ENCODE data around the gene BLTP3B.

BLTP3B gene

GRCh38 chr12:100120355-100120754 lies 22.3 kb downstream of the BLTP3B start:
- no peak for TF ChIP-seq CTCF (IDR thresholded peaks at IDR 0.05)
- no peaks in the 10 kb centered on the region for H3K36me3 ChIP-seq
- H3K27me3 ChIP-seq, result no peaks in the 10 kb centered on the region
- no peak for DNase-seq
- intact Hi-C loops (cut with DNase I; ENCODE audit: low total_unique reads), result no loop called here
- H3K27ac ChIP-seq, result no peak overlapping the region
- no peak overlapping the region for H3K4me3 ChIP-seq
- no peaks in the 10 kb centered on the region for H3K9me3 ChIP-seq
- peaks cover 0 to 31% (median 13%) of the 10 kb centered on the region in 4 donors for H3K4me1 ChIP-seq

DNA sequence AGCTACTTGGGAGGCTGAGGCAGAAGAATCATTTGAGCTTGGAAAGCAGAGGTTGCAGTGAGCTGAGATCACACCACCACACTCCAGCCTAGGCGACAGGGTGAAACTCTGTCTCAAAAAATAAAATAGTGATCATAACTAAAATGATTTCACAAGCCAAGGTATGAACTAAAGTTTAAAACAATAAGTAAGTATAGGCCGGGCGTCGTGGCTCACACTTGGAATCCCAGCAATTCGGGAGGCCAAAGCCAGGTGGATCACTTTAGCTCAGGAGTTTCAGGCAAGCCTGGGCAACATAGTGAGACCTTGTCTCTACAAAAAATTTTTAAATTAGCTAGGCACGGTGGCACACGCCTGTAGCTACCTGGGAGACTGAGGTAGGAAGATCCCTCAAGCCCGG lies 27.4 kb downstream of the BLTP3B start:
- no peak for DNase-seq
- intact Hi-C loops (cut with DNase I; ENCODE audit: low total_unique reads), result no loop called here

DNA sequence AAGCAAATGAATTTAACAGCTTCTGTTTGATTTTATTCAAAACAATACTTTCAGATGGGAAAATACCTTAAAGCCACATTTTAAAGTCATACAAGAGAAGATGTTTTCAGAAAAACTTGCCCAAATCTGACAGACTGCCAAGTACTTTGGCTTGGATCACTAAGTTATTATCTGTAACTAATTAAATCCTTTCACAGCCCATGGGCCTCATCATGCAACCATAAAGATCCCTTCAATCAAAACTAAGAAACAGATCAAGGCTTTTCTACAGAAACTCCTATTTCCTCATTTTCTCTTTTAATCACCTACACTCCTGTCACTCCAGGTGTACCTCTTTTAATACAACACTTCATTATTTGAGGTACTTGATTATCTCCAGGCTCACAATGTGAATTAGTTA lies 28.1 kb downstream of the BLTP3B start:
- H3K27me3 ChIP-seq, result no peaks in the 10 kb centered on the region
- H3K4me1 ChIP-seq, result no peaks in the 10 kb centered on the region
- H3K36me3 ChIP-seq, result no peaks in the 10 kb centered on the region
- no peak for TF ChIP-seq CTCF (IDR thresholded peaks at IDR 0.05)
- H3K9me3 ChIP-seq, result no peaks in the 10 kb centered on the region
- DNase-seq, result no peak
- H3K4me3 ChIP-seq, result no peak overlapping the region
- intact Hi-C loops (cut with DNase I; ENCODE audit: low total_unique reads), result no loop called here
- H3K27ac ChIP-seq, result no peak overlapping the region

More for the DNA sequence above, 27.4 kb downstream of the BLTP3B start:
- TF ChIP-seq CTCF (IDR thresholded peaks at IDR 0.05), result no peak
- no peaks in the 10 kb centered on the region for H3K9me3 ChIP-seq
- H3K27ac ChIP-seq, result no peak overlapping the region
- H3K27me3 ChIP-seq, result no peaks in the 10 kb centered on the region
- no peak overlapping the region for H3K4me3 ChIP-seq
- H3K36me3 ChIP-seq, result no peaks in the 10 kb centered on the region
- no peaks in the 10 kb centered on the region for H3K4me1 ChIP-seq

GRCh38 chr12:100110276-100110675 lies 32.4 kb downstream of the BLTP3B start:
- no peak for DNase-seq
- intact Hi-C loops (cut with DNase I; ENCODE audit: low total_unique reads), result no loop called here
- no peak overlapping the region for H3K27ac ChIP-seq
- H3K36me3 ChIP-seq, result peaks cover 0 to 7% (median 0%) of the 10 kb centered on the region in 3 donors
- H3K4me1 ChIP-seq, result no peaks in the 10 kb centered on the region
- TF ChIP-seq CTCF (IDR thresholded peaks at IDR 0.05), result no peak
- H3K27me3 ChIP-seq, result no peaks in the 10 kb centered on the region
- H3K4me3 ChIP-seq, result no peak overlapping the region
- H3K9me3 ChIP-seq, result no peaks in the 10 kb centered on the region

- peaks cover 6 to 14% (median 14%) of the 10 kb centered on the region in 3 donors for H3K36me3 ChIP-seq
- H3K27ac ChIP-seq, result no peak overlapping the region
- no peak for TF ChIP-seq CTCF (IDR thresholded peaks at IDR 0.05)
These were observed 35.8 kb downstream of the BLTP3B start for GRCh38 chr12:100106861-100107260.

GRCh38 chr12:100105661-100106060 lies 37.0 kb downstream of the BLTP3B start:
- intact Hi-C loops (cut with DNase I; ENCODE audit: low total_unique reads), result no loop called here

More at GRCh38 chr12:100106861-100107260, 35.8 kb downstream of the BLTP3B start:
- H3K9me3 ChIP-seq, result no peaks in the 10 kb centered on the region
- no peak for DNase-seq
- no peaks in the 10 kb centered on the region for H3K27me3 ChIP-seq
- no peak overlapping the region for H3K4me3 ChIP-seq
- no peaks in the 10 kb centered on the region for H3K4me1 ChIP-seq
- intact Hi-C loops (cut with DNase I; ENCODE audit: low total_unique reads), result no loop called here

More at GRCh38 chr12:100105661-100106060, 37.0 kb downstream of the BLTP3B start:
- H3K4me1 ChIP-seq, result no peaks in the 10 kb centered on the region
- TF ChIP-seq CTCF (IDR thresholded peaks at IDR 0.05), result no peak
- no peaks in the 10 kb centered on the region for H3K9me3 ChIP-seq
- no peak for DNase-seq
- no peak overlapping the region for H3K27ac ChIP-seq
- H3K36me3 ChIP-seq, result peaks cover 15 to 23% (median 17%) of the 10 kb centered on the region in 3 donors
- no peaks in the 10 kb centered on the region for H3K27me3 ChIP-seq
- no peak overlapping the region for H3K4me3 ChIP-seq

Measured in tibial artery (tissue), 4 donors.